ENCODE results near the gene BIN2. TPM values are rescaled to one million over a fixed set of nuclear protein-coding genes. Genes with fewer than 3 reads are reported as not detected.

Gene BIN2
- total RNA-seq (2012; rRNA removed): not detected in 2 replicates
- polyA plus RNA-seq (2012; rRNA removed): not detected in 2 replicates
- polyA plus RNA-seq (2012; cell fraction: cytosol; rRNA removed): not detected in 2 replicates
- polyA plus RNA-seq (2012; cell fraction: nucleus; rRNA removed; ENCODE audit: low replicate concordance): not detected in 2 replicates
- Bru-seq, nascent RNA: not detected
- not detected for BruChase-seq, experiment 1, labeled RNA remaining after a 6-hour chase
- BruChase-seq, experiment 2, labeled RNA remaining after a 2-hour chase: not detected
- long read RNA-seq: 0 reads

- WGBS, 2 experiments (ENCODE audit: extremely low coverage in 2 of 2, insufficient read length in 1 of 2): 95% methylated on average over 39 of the region's 60 CpGs; no CpG with 5 or more reads in 1 of the 2 experiments
- no peak within 1 kb of the TSS for H2BK15ac ChIP-seq (ENCODE audit: low read depth, low read length)
- H3K9me1 ChIP-seq (ENCODE audit: insufficient read depth, low read length): peaks cover 8% of the 10 kb centered on the region; the same call in 1 of the 2 replicates
- H3K36me3 ChIP-seq (ENCODE audit: control insufficient read depth, insufficient read depth, low read length): no peaks in the 10 kb centered on the region
- no peak within 1 kb of the TSS for H2BK20ac ChIP-seq (ENCODE audit: low read depth, low read length)
- no peak within 1 kb of the TSS for H3K27ac ChIP-seq (ENCODE audit: insufficient read depth, low read length)
- H3K23ac ChIP-seq (ENCODE audit: low read depth, low read length): no peak within 1 kb of the TSS
- H3K18ac ChIP-seq (ENCODE audit: low read depth, low read length): no peak within 1 kb of the TSS
- no peaks in the 10 kb centered on the region for H3K27me3 ChIP-seq (ENCODE audit: control insufficient read depth, insufficient read depth, low read length)
- no peak within 1 kb of the TSS for H4K8ac ChIP-seq (ENCODE audit: low read depth in 2 of 2, low read length in 2 of 2)
- no peak within 1 kb of the TSS for H2AK9ac ChIP-seq (replicated peaks; ENCODE audit: low read depth, low read length, poor library complexity)
- dilution Hi-C loops (cut with HindIII; ENCODE audit: low sequenced_read_pairs, unreplicated experiment) (no loop called here), intact Hi-C loops (cut with micrococcal nuclease) (no loop called here), in situ Hi-C loops (cut with MboI; ENCODE audit: low sequenced_read_pairs) (no loop called here)
- no peak within 1 kb of the TSS for H4K5ac ChIP-seq (ENCODE audit: low read depth, low read length)
- no peak within 1 kb of the TSS for H3K9ac ChIP-seq (ENCODE audit: low read depth, low read length)
- H2BK120ac ChIP-seq (ENCODE audit: low read depth, low read length): no peak within 1 kb of the TSS
- no peak within 1 kb of the TSS for H3K4me3 ChIP-seq (ENCODE audit: insufficient read depth, low read depth, low read length)
- ChIA-PET POLR2A (ENCODE audit: unreplicated experiment) (no interaction called here), CTCF (no interaction called here)
- no peaks in the 10 kb centered on the region for H4K20me1 ChIP-seq (ENCODE audit: insufficient read depth, low read length)
- H3K4me1 ChIP-seq (ENCODE audit: control insufficient read depth, insufficient read depth, low read length): peaks cover 9% of the 10 kb centered on the region
- TF ChIP-seq, protein P1, sequence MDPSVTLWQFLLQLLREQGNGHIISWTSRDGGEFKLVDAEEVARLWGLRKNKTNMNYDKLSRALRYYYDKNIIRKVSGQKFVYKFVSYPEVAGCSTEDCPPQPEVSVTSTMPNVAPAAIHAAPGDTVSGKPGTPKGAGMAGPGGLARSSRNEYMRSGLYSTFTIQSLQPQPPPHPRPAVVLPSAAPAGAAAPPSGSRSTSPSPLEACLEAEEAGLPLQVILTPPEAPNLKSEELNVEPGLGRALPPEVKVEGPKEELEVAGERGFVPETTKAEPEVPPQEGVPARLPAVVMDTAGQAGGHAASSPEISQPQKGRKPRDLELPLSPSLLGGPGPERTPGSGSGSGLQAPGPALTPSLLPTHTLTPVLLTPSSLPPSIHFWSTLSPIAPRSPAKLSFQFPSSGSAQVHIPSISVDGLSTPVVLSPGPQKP (IDR thresholded peaks at IDR 0.05; ENCODE audit: borderline replicate concordance, low read depth, low read length): no peak
- TF ChIP-seq RAD21 (IDR thresholded peaks at IDR 0.05; ENCODE audit: low read length): no peak
- TF ChIP-seq BHLHE40 (IDR thresholded peaks at IDR 0.05; ENCODE audit: low read depth, low read length): no peak
- no peak for TF ChIP-seq SMC3 (IDR thresholded peaks at IDR 0.05; ENCODE audit: low read depth, low read length)
- TF ChIP-seq MAZ (IDR thresholded peaks at IDR 0.05; ENCODE audit: borderline replicate concordance, low read depth, low read length): no peak
- TF ChIP-seq, protein P2, sequence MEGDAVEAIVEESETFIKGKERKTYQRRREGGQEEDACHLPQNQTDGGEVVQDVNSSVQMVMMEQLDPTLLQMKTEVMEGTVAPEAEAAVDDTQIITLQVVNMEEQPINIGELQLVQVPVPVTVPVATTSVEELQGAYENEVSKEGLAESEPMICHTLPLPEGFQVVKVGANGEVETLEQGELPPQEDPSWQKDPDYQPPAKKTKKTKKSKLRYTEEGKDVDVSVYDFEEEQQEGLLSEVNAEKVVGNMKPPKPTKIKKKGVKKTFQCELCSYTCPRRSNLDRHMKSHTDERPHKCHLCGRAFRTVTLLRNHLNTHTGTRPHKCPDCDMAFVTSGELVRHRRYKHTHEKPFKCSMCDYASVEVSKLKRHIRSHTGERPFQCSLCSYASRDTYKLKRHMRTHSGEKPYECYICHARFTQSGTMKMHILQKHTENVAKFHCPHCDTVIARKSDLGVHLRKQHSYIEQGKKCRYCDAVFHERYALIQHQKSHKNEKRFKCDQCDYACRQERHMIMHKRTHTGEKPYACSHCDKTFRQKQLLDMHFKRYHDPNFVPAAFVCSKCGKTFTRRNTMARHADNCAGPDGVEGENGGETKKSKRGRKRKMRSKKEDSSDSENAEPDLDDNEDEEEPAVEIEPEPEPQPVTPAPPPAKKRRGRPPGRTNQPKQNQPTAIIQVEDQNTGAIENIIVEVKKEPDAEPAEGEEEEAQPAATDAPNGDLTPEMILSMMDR (conservative IDR thresholded peaks at IDR 0.05; ENCODE audit: low read depth, low read length): no peak
- TF ChIP-seq NFE2L2 (IDR thresholded peaks at IDR 0.05; ENCODE audit: low read depth, low read length): no peak
- TF ChIP-seq USF2 (IDR thresholded peaks at IDR 0.05; ENCODE audit: low read depth, low read length): no peak
- no peak for TF ChIP-seq MXI1 (IDR thresholded peaks at IDR 0.05; ENCODE audit: borderline replicate concordance, low read depth, low read length)
- TF ChIP-seq CHD1 (IDR thresholded peaks at IDR 0.05; ENCODE audit: low read depth, low read length): no peak
- TF ChIP-seq POLR2A (IDR thresholded peaks at IDR 0.05; ENCODE audit: low read depth, low read length): no peak
- TF ChIP-seq CEBPB (IDR thresholded peaks at IDR 0.05; ENCODE audit: low read depth, low read length): no peak
- no peak within 1 kb of the TSS for H2AFZ ChIP-seq (replicated peaks; ENCODE audit: low read length, poor library complexity)
- DNase-seq: no peak
- no peak within 1 kb of the TSS for H3K4me2 ChIP-seq (ENCODE audit: low read depth, low read length)
- no peak within 1 kb of the TSS for H3K4ac ChIP-seq (ENCODE audit: low read depth, low read length)
- H2AK5ac ChIP-seq (ENCODE audit: low read depth, low read length): peak within 1 kb of the TSS; percentile 24; the same call in 1 of the 2 replicates
- no TSS peak for BruUV-seq (replicated peaks)
- no peak within 1 kb of the TSS for H3K56ac ChIP-seq (ENCODE audit: extremely low read depth, insufficient read depth, low read length)
- no peaks in the 10 kb centered on the region for H3K79me1 ChIP-seq (ENCODE audit: low read depth in 1 of 2, low read length in 2 of 2)
- H3K14ac ChIP-seq (replicated peaks; ENCODE audit: low read depth, low read length): no peak within 1 kb of the TSS
- ATAC-seq (ENCODE audit: low read depth): no peak
- H3K9me3 ChIP-seq (ENCODE audit: control insufficient read depth, insufficient read depth, low read length): no peaks in the 10 kb centered on the region
- H2BK5ac ChIP-seq (ENCODE audit: low read depth, low read length, poor library complexity, severe bottlenecking): no peak within 1 kb of the TSS
- no peak within 1 kb of the TSS for H4K91ac ChIP-seq (ENCODE audit: insufficient read depth, low read depth, low read length)
Observed at GRCh38 chr12:51323966-51324895, at the start of gene BIN2. Gene BIN2, minus strand, starts transcription at chr12:51324174. Its CDS starts 72 bp downstream, at chr12:51324102.

All from IMR-90 (cell line).